GM12878 (cell line): ENCODE measurements around the gene TOGARAM1. TPM values are rescaled to one million over a fixed set of nuclear protein-coding genes. Genes with fewer than 3 reads are reported as not detected.

Source experiments
- BACH1 ChIP-seq: fragments of 450-650 bp; IDR thresholded peaks from 2 replicates; pipeline ENCODE4 v1.6.1; 2017; ENCODE audit warnings: mild to moderate bottlenecking, borderline replicate concordance
- BMI1 ChIP-seq: fragments of 450-650 bp; IDR thresholded peaks from 2 replicates; pipeline ENCODE4 v1.6.1; 2016; ENCODE audit warnings: mild to moderate bottlenecking, moderate library complexity, borderline replicate concordance
- EGR1 ChIP-seq, 2 experiments: IDR thresholded peaks; 1 replicate in 1 of 2; 2 replicates in 1 of 2; pipeline ENCODE4 v1.6.1; 2011 to 2012; ENCODE audit warnings: low read depth in 2 of 2, low read length in 2 of 2, borderline replicate concordance in 1 of 2, mild to moderate bottlenecking in 1 of 2, moderate library complexity in 1 of 2
- ESRRA ChIP-seq: IDR thresholded peaks from 2 replicates; pipeline ENCODE4 v1.6.1; 2012; ENCODE audit warnings: mild to moderate bottlenecking, low read length, improper control_type of control experiment
- IKZF2 ChIP-seq, 2 experiments: fragments of 450-650 bp; IDR thresholded peaks; 2 replicates each; pipeline ENCODE4 v1.6.1; 2017; ENCODE audit warnings: mild to moderate bottlenecking in 2 of 2, moderate library complexity in 2 of 2
- LARP7 ChIP-seq: fragments of 450-650 bp; IDR thresholded peaks from 2 replicates; pipeline ENCODE4 v1.6.1; 2017; ENCODE audit warnings: mild to moderate bottlenecking
- MXI1 ChIP-seq: fragments of 150-350 bp; IDR thresholded peaks from 2 replicates; pipeline ENCODE4 v1.6.1; 2011; ENCODE audit warnings: low read depth, mild to moderate bottlenecking, inconsistent platforms, low read length, improper control_type of control experiment
- NFIC ChIP-seq: IDR thresholded peaks from 2 replicates; pipeline ENCODE4 v1.6.1; 2012; ENCODE audit warnings: low read depth, mild to moderate bottlenecking, inconsistent platforms, low read length, moderate library complexity
- NFYA ChIP-seq: IDR thresholded peaks from 2 replicates; pipeline ENCODE4 v1.6.1; 2011; ENCODE audit warnings: low read depth, mild to moderate bottlenecking, low read length, improper control_type of control experiment, borderline replicate concordance
- PAX8 ChIP-seq: fragments of 450-650 bp; IDR thresholded peaks from 2 replicates; pipeline ENCODE4 v1.6.1; 2017; ENCODE audit warnings: mild to moderate bottlenecking, moderate library complexity
- POLR2AphosphoS2 ChIP-seq: IDR thresholded peaks from 2 replicates; pipeline ENCODE4 v1.6.1; 2011; ENCODE audit warnings: low read depth, mild to moderate bottlenecking, low read length, improper control_type of control experiment, moderate library complexity
- RAD51 ChIP-seq: fragments of 450-650 bp; IDR thresholded peaks from 2 replicates; pipeline ENCODE4 v1.6.1; 2016; ENCODE audit warnings: moderate library complexity, mild to moderate bottlenecking, inconsistent platforms
- RFX5 ChIP-seq: IDR thresholded peaks from 2 replicates; pipeline ENCODE4 v1.6.1; 2011; ENCODE audit warnings: low read depth, low read length, improper control_type of control experiment
- SIX5 ChIP-seq: IDR thresholded peaks from 2 replicates; pipeline ENCODE4 v1.6.1; 2011; ENCODE audit warnings: mild to moderate bottlenecking, low read depth, low read length, moderate library complexity; ENCODE audit not compliant: severe bottlenecking
- STAT1 ChIP-seq: fragments of 450-650 bp; conservative IDR thresholded peaks from 2 replicates; pipeline ENCODE4 v1.6.1; 2014; ENCODE audit warnings: antibody characterized with exemption, mild to moderate bottlenecking
- STAT3 ChIP-seq: IDR thresholded peaks from 2 replicates; pipeline ENCODE4 v1.6.1; 2011; ENCODE audit warnings: low read depth, low read length, improper control_type of control experiment
- TCF3 ChIP-seq: IDR thresholded peaks from 2 replicates; pipeline ENCODE4 v1.6.1; 2012; ENCODE audit warnings: low read depth, mild to moderate bottlenecking, low read length, borderline replicate concordance; ENCODE audit not compliant: insufficient read depth
- ZNF24 ChIP-seq: fragments of 450-650 bp; IDR thresholded peaks from 2 replicates; pipeline ENCODE4 v1.6.1; 2017; ENCODE audit warnings: antibody characterized with exemption, mild to moderate bottlenecking
- ZZZ3 ChIP-seq: IDR thresholded peaks from 2 replicates; pipeline ENCODE4 v1.6.1; 2011; ENCODE audit warnings: low read depth; ENCODE audit not compliant: control insufficient read depth, insufficient read length
- polyA plus RNA-seq, 11 experiments: library from polyadenylated mRNA; depleted of rRNA in 4 of 11; unstranded in 6 of 11; stranded (reverse) in 5 of 11; fragments of >200 nt; fragmentation: Nextera tagmentation in 4 of 11; fragmentation: Illumina TruSeq in 1 of 11; extraction: Ambion mirVana in 4 of 11; extraction: Trizol in 1 of 11; gene quantifications; 1 replicate in 1 of 11; 2 replicates in 10 of 11; pipeline versions ENCODE4 v1.2.1 to v1.2.3, GENCODE V29; 2011 to 2016; ENCODE audit warnings: inconsistent platforms in 2 of 11, missing spikeins in 2 of 11, low read depth in 1 of 11
- total RNA-seq, 4 experiments: library from RNA; depleted of rRNA in 3 of 4; stranded (reverse); fragments of >200 nt in 3 of 4; fragmentation: Illumina TruSeq in 1 of 4; extraction: Trizol in 1 of 4; gene quantifications; 2 replicates each; pipeline versions ENCODE4 v1.2.1 to v1.2.3, GENCODE V29; 2013 to 2021
- TF ChIP-seq, protein P1 (sequence below): fragments of 450-650 bp; conservative IDR thresholded peaks from 2 replicates; pipeline ENCODE4 v1.6.1; 2017; ENCODE audit warnings: mild to moderate bottlenecking, moderate library complexity
- TF ChIP-seq, protein P2 (sequence below): IDR thresholded peaks from 2 replicates; pipeline ENCODE4 v1.6.1; 2012; ENCODE audit warnings: low read depth, low read length, improper control_type of control experiment
- TF ChIP-seq, protein P3 (sequence below): fragments of 450-650 bp; IDR thresholded peaks from 2 replicates; pipeline ENCODE4 v1.6.1; 2016; ENCODE audit warnings: mild to moderate bottlenecking
- TF ChIP-seq, protein P4 (sequence below): fragments of 450-650 bp; IDR thresholded peaks from 2 replicates; pipeline ENCODE4 v1.6.1; 2017; ENCODE audit warnings: mild to moderate bottlenecking, low read depth, inconsistent platforms; ENCODE audit not compliant: poor library complexity, severe bottlenecking
- TF ChIP-seq, protein P5 (sequence below): fragments of 450-650 bp; IDR thresholded peaks from 2 replicates; pipeline ENCODE4 v1.6.1; 2017; ENCODE audit warnings: low read depth, mild to moderate bottlenecking, moderate library complexity

The TOGARAM1 gene
- total and polyA plus RNA-seq, 10 of the 15 experiments (the other 5 are each of a cell fraction or from before 2014, with no cell fraction given): 2.1 to 14.4 (median 7.2) TPM

DNA sequence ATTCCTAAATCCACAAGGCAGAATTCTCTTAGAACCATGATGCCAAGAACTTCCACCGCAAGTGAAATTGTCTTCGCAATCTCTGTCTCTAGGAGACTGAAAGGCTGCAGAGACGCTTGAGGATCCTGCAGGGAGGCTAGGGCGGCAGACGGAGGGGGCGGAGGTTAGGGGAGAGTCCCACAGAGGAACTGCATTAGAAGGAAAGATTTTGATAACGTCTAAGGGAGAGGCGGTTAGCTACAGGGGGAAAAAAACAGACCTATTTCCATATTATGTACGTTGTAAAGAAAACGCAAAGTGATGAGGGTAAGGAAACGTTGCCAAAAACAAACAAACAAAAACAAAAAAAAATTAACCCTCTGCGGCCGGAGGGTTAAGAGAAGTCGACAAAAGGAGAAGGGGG, 838 bp upstream of the TOGARAM1 start (continued):
- TF ChIP-seq NFYA: no peak
- no peak for TF ChIP-seq ESRRA
- TF ChIP-seq, protein P1, sequence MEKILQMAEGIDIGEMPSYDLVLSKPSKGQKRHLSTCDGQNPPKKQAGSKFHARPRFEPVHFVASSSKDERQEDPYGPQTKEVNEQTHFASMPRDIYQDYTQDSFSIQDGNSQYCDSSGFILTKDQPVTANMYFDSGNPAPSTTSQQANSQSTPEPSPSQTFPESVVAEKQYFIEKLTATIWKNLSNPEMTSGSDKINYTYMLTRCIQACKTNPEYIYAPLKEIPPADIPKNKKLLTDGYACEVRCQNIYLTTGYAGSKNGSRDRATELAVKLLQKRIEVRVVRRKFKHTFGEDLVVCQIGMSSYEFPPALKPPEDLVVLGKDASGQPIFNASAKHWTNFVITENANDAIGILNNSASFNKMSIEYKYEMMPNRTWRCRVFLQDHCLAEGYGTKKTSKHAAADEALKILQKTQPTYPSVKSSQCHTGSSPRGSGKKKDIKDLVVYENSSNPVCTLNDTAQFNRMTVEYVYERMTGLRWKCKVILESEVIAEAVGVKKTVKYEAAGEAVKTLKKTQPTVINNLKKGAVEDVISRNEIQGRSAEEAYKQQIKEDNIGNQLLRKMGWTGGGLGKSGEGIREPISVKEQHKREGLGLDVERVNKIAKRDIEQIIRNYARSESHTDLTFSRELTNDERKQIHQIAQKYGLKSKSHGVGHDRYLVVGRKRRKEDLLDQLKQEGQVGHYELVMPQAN: 0 out of 2 replicates have a peak, but pooled peaks have one; percentile 19
- no peak for TF ChIP-seq NFIC
- TF ChIP-seq STAT3: no peak
- no peak for TF ChIP-seq SIX5
- TF ChIP-seq STAT1: no peak
- TF ChIP-seq TCF3: no peak
- peak; percentile 64 for TF ChIP-seq MXI1
- no peak for TF ChIP-seq BACH1
- no peak for TF ChIP-seq ZZZ3
- TF ChIP-seq, protein P2, sequence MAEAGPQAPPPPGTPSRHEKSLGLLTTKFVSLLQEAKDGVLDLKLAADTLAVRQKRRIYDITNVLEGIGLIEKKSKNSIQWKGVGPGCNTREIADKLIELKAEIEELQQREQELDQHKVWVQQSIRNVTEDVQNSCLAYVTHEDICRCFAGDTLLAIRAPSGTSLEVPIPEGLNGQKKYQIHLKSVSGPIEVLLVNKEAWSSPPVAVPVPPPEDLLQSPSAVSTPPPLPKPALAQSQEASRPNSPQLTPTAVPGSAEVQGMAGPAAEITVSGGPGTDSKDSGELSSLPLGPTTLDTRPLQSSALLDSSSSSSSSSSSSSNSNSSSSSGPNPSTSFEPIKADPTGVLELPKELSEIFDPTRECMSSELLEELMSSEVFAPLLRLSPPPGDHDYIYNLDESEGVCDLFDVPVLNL: no peak
- no peak for TF ChIP-seq LARP7
- TF ChIP-seq, protein P3, sequence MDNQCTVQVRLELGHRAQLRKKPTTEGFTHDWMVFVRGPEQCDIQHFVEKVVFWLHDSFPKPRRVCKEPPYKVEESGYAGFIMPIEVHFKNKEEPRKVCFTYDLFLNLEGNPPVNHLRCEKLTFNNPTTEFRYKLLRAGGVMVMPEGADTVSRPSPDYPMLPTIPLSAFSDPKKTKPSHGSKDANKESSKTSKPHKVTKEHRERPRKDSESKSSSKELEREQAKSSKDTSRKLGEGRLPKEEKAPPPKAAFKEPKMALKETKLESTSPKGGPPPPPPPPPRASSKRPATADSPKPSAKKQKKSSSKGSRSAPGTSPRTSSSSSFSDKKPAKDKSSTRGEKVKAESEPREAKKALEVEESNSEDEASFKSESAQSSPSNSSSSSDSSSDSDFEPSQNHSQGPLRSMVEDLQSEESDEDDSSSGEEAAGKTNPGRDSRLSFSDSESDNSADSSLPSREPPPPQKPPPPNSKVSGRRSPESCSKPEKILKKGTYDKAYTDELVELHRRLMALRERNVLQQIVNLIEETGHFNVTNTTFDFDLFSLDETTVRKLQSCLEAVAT: no peak
- TF ChIP-seq POLR2AphosphoS2: no peak
- TF ChIP-seq, protein P4, sequence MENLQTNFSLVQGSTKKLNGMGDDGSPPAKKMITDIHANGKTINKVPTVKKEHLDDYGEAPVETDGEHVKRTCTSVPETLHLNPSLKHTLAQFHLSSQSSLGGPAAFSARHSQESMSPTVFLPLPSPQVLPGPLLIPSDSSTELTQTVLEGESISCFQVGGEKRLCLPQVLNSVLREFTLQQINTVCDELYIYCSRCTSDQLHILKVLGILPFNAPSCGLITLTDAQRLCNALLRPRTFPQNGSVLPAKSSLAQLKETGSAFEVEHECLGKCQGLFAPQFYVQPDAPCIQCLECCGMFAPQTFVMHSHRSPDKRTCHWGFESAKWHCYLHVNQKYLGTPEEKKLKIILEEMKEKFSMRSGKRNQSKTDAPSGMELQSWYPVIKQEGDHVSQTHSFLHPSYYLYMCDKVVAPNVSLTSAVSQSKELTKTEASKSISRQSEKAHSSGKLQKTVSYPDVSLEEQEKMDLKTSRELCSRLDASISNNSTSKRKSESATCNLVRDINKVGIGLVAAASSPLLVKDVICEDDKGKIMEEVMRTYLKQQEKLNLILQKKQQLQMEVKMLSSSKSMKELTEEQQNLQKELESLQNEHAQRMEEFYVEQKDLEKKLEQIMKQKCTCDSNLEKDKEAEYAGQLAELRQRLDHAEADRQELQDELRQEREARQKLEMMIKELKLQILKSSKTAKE: peak; percentile 59
- TF ChIP-seq RAD51: no peak
- TF ChIP-seq PAX8: no peak
- no peak for TF ChIP-seq ZNF24
- TF ChIP-seq, protein P5, sequence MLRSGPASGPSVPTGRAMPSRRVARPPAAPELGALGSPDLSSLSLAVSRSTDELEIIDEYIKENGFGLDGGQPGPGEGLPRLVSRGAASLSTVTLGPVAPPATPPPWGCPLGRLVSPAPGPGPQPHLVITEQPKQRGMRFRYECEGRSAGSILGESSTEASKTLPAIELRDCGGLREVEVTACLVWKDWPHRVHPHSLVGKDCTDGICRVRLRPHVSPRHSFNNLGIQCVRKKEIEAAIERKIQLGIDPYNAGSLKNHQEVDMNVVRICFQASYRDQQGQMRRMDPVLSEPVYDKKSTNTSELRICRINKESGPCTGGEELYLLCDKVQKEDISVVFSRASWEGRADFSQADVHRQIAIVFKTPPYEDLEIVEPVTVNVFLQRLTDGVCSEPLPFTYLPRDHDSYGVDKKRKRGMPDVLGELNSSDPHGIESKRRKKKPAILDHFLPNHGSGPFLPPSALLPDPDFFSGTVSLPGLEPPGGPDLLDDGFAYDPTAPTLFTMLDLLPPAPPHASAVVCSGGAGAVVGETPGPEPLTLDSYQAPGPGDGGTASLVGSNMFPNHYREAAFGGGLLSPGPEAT: 0 out of 2 replicates have a peak, but pooled peaks have one; percentile 37
- TF ChIP-seq BMI1: 0 out of 2 replicates have a peak, but pooled peaks have one; percentile 29
- 0 out of 4 replicates have a peak, but pooled peaks of 1 of the 2 experiments have one; percentile 43 for TF ChIP-seq IKZF2 (IDR thresholded peaks at IDR 0.05)
- TF ChIP-seq RFX5: no peak
- peak in 1 of 2 experiments; percentile 71; a peak in 2 of 3 replicates for TF ChIP-seq EGR1 (IDR thresholded peaks at IDR 0.05; ENCODE audit: borderline replicate concordance in 1 of 2, low read depth in 2 of 2, low read length in 2 of 2)
